ENCODE data around the gene ATP2A2. TPM values are rescaled to one million over a fixed set of nuclear protein-coding genes. Genes with fewer than 3 reads are reported as not detected.

Gene ATP2A2
- total RNA-seq, 1 donor, result 139 TPM

GRCh38 chr12:110311903-110312302, 30.9 kb downstream of the ATP2A2 start:
- H3K4me3 ChIP-seq (ENCODE audit: low read depth, low read length), result no peak overlapping the region
- TF ChIP-seq CTCF (IDR thresholded peaks at IDR 0.05; ENCODE audit: insufficient read depth, low read length), result no peak
- DNase-seq (ENCODE audit: low read depth), result no peak

- DNase-seq (ENCODE audit: low read depth), result peak; percentile 56
- H3K4me3 ChIP-seq (ENCODE audit: low read depth, low read length), result no peak overlapping the region
- no peak for TF ChIP-seq CTCF (IDR thresholded peaks at IDR 0.05; ENCODE audit: insufficient read depth, low read length)
These were observed 31.7 kb downstream of the ATP2A2 start for GRCh38 chr12:110312581-110313360.

- peak; percentile 76 for DNase-seq (ENCODE audit: low read depth)
- no peak for TF ChIP-seq CTCF (IDR thresholded peaks at IDR 0.05; ENCODE audit: insufficient read depth, low read length)
- H3K4me3 ChIP-seq (ENCODE audit: low read depth, low read length), result no peak overlapping the region
These were observed 33.3 kb downstream of the ATP2A2 start for GRCh38 chr12:110314308-110314707.

- no peak for TF ChIP-seq CTCF (IDR thresholded peaks at IDR 0.05; ENCODE audit: insufficient read depth, low read length)
- H3K4me3 ChIP-seq (ENCODE audit: low read depth, low read length), result no peak overlapping the region
- peak; percentile 87 for DNase-seq (ENCODE audit: low read depth)
These were observed 35.8 kb downstream of the ATP2A2 start for GRCh38 chr12:110316861-110317260.

- no peak for TF ChIP-seq CTCF (IDR thresholded peaks at IDR 0.05; ENCODE audit: insufficient read depth, low read length)
- no peak overlapping the region for H3K4me3 ChIP-seq (ENCODE audit: low read depth, low read length)
- DNase-seq (ENCODE audit: low read depth), result peak; percentile 66
These were observed 36.9 kb downstream of the ATP2A2 start for GRCh38 chr12:110317911-110318310.

- DNase-seq (ENCODE audit: low read depth), result no peak
- no peak for TF ChIP-seq CTCF (IDR thresholded peaks at IDR 0.05; ENCODE audit: insufficient read depth, low read length)
- no peak overlapping the region for H3K4me3 ChIP-seq (ENCODE audit: low read depth, low read length)
These were observed 39.5 kb downstream of the ATP2A2 start for GRCh38 chr12:110320550-110320949.

- DNase-seq (ENCODE audit: low read depth), result no peak
- no peak overlapping the region for H3K4me3 ChIP-seq (ENCODE audit: low read depth, low read length)
- TF ChIP-seq CTCF (IDR thresholded peaks at IDR 0.05; ENCODE audit: insufficient read depth, low read length), result no peak
These were observed 48.7 kb downstream of the ATP2A2 start for GRCh38 chr12:110329710-110330109.
